GM12878 (cell line): Measurements from ENCODE around the gene LILRB1. TPM values are rescaled to one million over a fixed set of nuclear protein-coding genes. Genes with fewer than 3 reads are reported as not detected.

Experiments
- ATAC-seq: fragments of 200-7000 bp; cut with Tn5 transposase; 3 replicates; pipeline ENCODE4 v1.9.1; 2020; ENCODE audit warnings: mild to moderate bottlenecking, moderate library complexity
- BruUV-seq: library from RNA; stranded (reverse); fragments of 400-500 nt; replicated peaks from 2 replicates; lab custom pipeline; 2021; lab: Mats Ljungman, UMichigan
- CTCF ChIA-PET: fragments of 300-600 bp; sonication (Branson Sonifier 250); formaldehyde crosslinking; extraction: SDS; loops from one replicate; lab custom pipeline; 2021; ENCODE audit warnings: inconsistent platforms; lab: Yijun Ruan, JAX
- POLR2A ChIA-PET: fragments of 350-600 bp; formaldehyde crosslinking; extraction: SDS; loops from one replicate; lab custom pipeline; 2021; ENCODE audit warnings: inconsistent platforms; lab: Charles Lee
- RAD21 ChIA-PET: fragments of 300-600 bp; sonication (Branson Sonifier 250); formaldehyde crosslinking; loops from one replicate; lab custom pipeline; 2023; ENCODE audit warnings: antibody characterized with exemption; ENCODE audit not compliant: unreplicated experiment; lab: Charles Lee
- SMC1A ChIA-PET: fragments of 300-600 bp; sonication (Branson Sonifier 250); formaldehyde crosslinking; loops from one replicate; lab custom pipeline; 2023; ENCODE audit not compliant: unreplicated experiment, uncharacterized antibody; lab: Charles Lee
- DNase-seq: peaks from one replicate; pipeline ENCODE4 v3.0.0-alpha.2; 2011; ENCODE audit warnings: low read depth, low spot score
- FAIRE-seq: peaks from 3 replicates; lab custom pipeline; 2011; peaks lifted over from hg19 to GRCh38; lab: Jason Lieb, UNC
- H2AFZ ChIP-seq: 2 replicates; pipeline ENCODE4 v1.6.0; 2011; ENCODE audit warnings: low read depth, low read length, control low read depth; ENCODE audit not compliant: control insufficient read depth
- H3K27ac ChIP-seq: 2 replicates; pipeline ENCODE4 v1.5.1; 2011; ENCODE audit warnings: control low read depth; ENCODE audit not compliant: control insufficient read depth, insufficient read depth
- H3K27me3 ChIP-seq, 2 experiments: replicated peaks in 1 of 2; 2 replicates each; pipeline versions ENCODE4 v1.6.0 to v1.6.1; 2011; ENCODE audit warnings: low read length in 1 of 2; ENCODE audit not compliant: control insufficient read depth in 2 of 2, insufficient read depth in 2 of 2
- H3K36me3 ChIP-seq, 2 experiments: 2 replicates each; pipeline ENCODE4 v1.5.1; 2011; ENCODE audit warnings: low read length in 1 of 2; ENCODE audit not compliant: control insufficient read depth in 2 of 2, insufficient read depth in 2 of 2
- H3K4me1 ChIP-seq: 2 replicates; pipeline ENCODE4 v1.6.1; 2011; ENCODE audit warnings: mild to moderate bottlenecking, low read length, moderate library complexity, mixed read lengths; ENCODE audit not compliant: control insufficient read depth, insufficient read depth
- H3K4me2 ChIP-seq: 2 replicates; pipeline ENCODE4 v1.6.0; 2011; ENCODE audit warnings: control low read depth; ENCODE audit not compliant: control insufficient read depth, insufficient read depth
- H3K4me3 ChIP-seq: fragments of 200-600 bp; sonication (generic); 2 replicates; pipeline ENCODE4 v1.5.1; 2016
- H3K79me2 ChIP-seq: 2 replicates; pipeline ENCODE4 v1.6.0; 2011; ENCODE audit warnings: low read length; ENCODE audit not compliant: control insufficient read depth, insufficient read depth
- H3K9ac ChIP-seq: 2 replicates; pipeline ENCODE4 v1.8.0; 2011; ENCODE audit warnings: low read length, control low read depth, mixed read lengths; ENCODE audit not compliant: control insufficient read depth, insufficient read depth
- H3K9me3 ChIP-seq: replicated peaks from 3 replicates; pipeline ENCODE4 v1.5.1; 2011; ENCODE audit warnings: mild to moderate bottlenecking, low read length; ENCODE audit not compliant: control insufficient read depth, insufficient read depth
- H4K20me1 ChIP-seq: 2 replicates; pipeline ENCODE4 v1.6.0; 2011; ENCODE audit not compliant: control insufficient read depth, insufficient read depth
- CBFB ChIP-seq: IDR thresholded peaks from 2 replicates; pipeline ENCODE4 v1.6.1; 2016; ENCODE audit warnings: antibody characterized with exemption, low read depth
- JUND ChIP-seq: IDR thresholded peaks from 2 replicates; pipeline ENCODE4 v1.6.1; 2012; ENCODE audit warnings: low read depth, mild to moderate bottlenecking, low read length, improper control_type of control experiment, moderate library complexity
- WGBS: methylation state at CpG from one replicate; pipeline ENCODE4 v1.1.6; 2016; ENCODE audit warnings: low lambda C conversion rate; ENCODE audit not compliant: insufficient replicate concordance, insufficient coverage; ENCODE audit errors: missing lambda C conversion rate; 5-methylcytosine and 5-hydroxymethylcytosine counted together
- in situ Hi-C: fragments of 300-500 bp; cut with MboI; formaldehyde crosslinking; loops from 9 replicates; pipeline ENCODE4 v1.14.3; 2018; ENCODE audit warnings: mixed read lengths
- intact Hi-C: fragments of 100-400 bp; cut with micrococcal nuclease; formaldehyde crosslinking; loops from one replicate; pipeline ENCODE4 v1.14.2; 2022; ENCODE audit not compliant: unreplicated experiment
- polyA plus RNA-seq, 11 experiments: library from polyadenylated mRNA; depleted of rRNA in 4 of 11; unstranded in 6 of 11; stranded (reverse) in 5 of 11; fragments of >200 nt; fragmentation: Nextera tagmentation in 4 of 11; fragmentation: Illumina TruSeq in 1 of 11; extraction: Ambion mirVana in 4 of 11; extraction: Trizol in 1 of 11; gene quantifications; 1 replicate in 1 of 11; 2 replicates in 10 of 11; pipeline versions ENCODE4 v1.2.1 to v1.2.3, GENCODE V29; 2011 to 2016; ENCODE audit warnings: inconsistent platforms in 2 of 11, missing spikeins in 2 of 11, low read depth in 1 of 11
- total RNA-seq, 4 experiments: library from RNA; depleted of rRNA in 3 of 4; stranded (reverse); fragments of >200 nt in 3 of 4; fragmentation: Illumina TruSeq in 1 of 4; extraction: Trizol in 1 of 4; gene quantifications; 2 replicates each; pipeline versions ENCODE4 v1.2.1 to v1.2.3, GENCODE V29; 2013 to 2021
- TF ChIP-seq, protein P1 (sequence below): fragments of 450-650 bp; formaldehyde crosslinking; IDR thresholded peaks from 2 replicates; pipeline ENCODE4 v1.5.0; 2022; ENCODE audit warnings: mild to moderate bottlenecking, missing genetic modification characterization
- TF ChIP-seq, protein P2 (sequence below): fragments of 450-650 bp; IDR thresholded peaks from 2 replicates; pipeline ENCODE4 v1.6.1; 2017; ENCODE audit warnings: mild to moderate bottlenecking, moderate library complexity

The LILRB1 gene
- total and polyA plus RNA-seq, 10 of the 15 experiments (the other 5 are each of a cell fraction or from before 2014, with no cell fraction given): 4.9 to 92.2 (median 50.1) TPM

DNA sequence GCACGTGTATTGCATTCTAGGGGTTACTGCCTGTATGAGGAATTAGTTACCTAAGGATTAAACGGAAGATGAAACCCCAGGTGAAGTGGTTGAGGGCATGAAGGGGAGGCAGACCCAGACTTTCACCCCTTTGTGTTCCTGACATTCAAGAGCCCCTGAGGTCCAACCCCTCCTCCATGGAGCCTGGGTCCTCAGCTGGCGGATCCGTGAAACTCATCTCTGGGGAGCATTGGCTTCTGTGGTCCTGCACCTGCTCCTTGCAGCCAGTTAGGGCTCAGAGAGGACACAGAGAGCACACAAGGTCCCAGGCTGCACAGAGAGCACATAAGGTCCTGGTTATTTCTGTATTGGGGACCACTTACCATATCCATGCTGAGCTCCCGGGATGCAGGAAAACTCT is 43.9 kb upstream of the LILRB1 start:
- TF ChIP-seq, protein P1, sequence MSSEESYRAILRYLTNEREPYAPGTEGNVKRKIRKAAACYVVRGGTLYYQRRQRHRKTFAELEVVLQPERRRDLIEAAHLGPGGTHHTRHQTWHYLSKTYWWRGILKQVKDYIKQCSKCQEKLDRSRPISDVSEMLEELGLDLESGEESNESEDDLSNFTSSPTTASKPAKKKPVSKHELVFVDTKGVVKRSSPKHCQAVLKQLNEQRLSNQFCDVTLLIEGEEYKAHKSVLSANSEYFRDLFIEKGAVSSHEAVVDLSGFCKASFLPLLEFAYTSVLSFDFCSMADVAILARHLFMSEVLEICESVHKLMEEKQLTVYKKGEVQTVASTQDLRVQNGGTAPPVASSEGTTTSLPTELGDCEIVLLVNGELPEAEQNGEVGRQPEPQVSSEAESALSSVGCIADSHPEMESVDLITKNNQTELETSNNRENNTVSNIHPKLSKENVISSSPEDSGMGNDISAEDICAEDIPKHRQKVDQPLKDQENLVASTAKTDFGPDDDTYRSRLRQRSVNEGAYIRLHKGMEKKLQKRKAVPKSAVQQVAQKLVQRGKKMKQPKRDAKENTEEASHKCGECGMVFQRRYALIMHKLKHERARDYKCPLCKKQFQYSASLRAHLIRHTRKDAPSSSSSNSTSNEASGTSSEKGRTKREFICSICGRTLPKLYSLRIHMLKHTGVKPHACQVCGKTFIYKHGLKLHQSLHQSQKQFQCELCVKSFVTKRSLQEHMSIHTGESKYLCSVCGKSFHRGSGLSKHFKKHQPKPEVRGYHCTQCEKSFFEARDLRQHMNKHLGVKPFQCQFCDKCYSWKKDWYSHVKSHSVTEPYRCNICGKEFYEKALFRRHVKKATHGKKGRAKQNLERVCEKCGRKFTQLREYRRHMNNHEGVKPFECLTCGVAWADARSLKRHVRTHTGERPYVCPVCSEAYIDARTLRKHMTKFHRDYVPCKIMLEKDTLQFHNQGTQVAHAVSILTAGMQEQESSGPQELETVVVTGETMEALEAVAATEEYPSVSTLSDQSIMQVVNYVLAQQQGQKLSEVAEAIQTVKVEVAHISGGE: no peak
- TF ChIP-seq, protein P2, sequence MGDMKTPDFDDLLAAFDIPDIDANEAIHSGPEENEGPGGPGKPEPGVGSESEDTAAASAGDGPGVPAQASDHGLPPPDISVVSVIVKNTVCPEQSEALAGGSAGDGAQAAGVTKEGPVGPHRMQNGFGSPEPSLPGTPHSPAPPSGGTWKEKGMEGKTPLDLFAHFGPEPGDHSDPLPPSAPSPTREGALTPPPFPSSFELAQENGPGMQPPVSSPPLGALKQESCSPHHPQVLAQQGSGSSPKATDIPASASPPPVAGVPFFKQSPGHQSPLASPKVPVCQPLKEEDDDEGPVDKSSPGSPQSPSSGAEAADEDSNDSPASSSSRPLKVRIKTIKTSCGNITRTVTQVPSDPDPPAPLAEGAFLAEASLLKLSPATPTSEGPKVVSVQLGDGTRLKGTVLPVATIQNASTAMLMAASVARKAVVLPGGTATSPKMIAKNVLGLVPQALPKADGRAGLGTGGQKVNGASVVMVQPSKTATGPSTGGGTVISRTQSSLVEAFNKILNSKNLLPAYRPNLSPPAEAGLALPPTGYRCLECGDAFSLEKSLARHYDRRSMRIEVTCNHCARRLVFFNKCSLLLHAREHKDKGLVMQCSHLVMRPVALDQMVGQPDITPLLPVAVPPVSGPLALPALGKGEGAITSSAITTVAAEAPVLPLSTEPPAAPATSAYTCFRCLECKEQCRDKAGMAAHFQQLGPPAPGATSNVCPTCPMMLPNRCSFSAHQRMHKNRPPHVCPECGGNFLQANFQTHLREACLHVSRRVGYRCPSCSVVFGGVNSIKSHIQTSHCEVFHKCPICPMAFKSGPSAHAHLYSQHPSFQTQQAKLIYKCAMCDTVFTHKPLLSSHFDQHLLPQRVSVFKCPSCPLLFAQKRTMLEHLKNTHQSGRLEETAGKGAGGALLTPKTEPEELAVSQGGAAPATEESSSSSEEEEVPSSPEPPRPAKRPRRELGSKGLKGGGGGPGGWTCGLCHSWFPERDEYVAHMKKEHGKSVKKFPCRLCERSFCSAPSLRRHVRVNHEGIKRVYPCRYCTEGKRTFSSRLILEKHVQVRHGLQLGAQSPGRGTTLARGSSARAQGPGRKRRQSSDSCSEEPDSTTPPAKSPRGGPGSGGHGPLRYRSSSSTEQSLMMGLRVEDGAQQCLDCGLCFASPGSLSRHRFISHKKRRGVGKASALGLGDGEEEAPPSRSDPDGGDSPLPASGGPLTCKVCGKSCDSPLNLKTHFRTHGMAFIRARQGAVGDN: no peak
- TF ChIP-seq JUND (no peak), CBFB (no peak)
- TF ChIP-seq, all 136 proteins: peak for 0
- H3K36me3 ChIP-seq: no peaks in the 10 kb centered on the region
- H3K4me3 ChIP-seq: no peak overlapping the region
- H3K4me2 ChIP-seq: no peak overlapping the region
- no peak overlapping the region for H3K27ac ChIP-seq
- no TSS peak for BruUV-seq
- no peak overlapping the region for H2AFZ ChIP-seq
- ATAC-seq (no peak), FAIRE-seq (no peak), DNase-seq (no peak)
- 2% methylated on average over 5 of the region's 5 CpGs for WGBS
- no peaks in the 10 kb centered on the region for H3K79me2 ChIP-seq
- ChIA-PET POLR2A (interaction anchor here (0.7 kb wide), 1 partner anchor 33 kb away, joined by 4 read pairs; no protein-coding TSS in a partner anchor), SMC1A (no interaction called here), RAD21 (no interaction called here), CTCF (no interaction called here)
- in situ Hi-C loops (no loop called here), intact Hi-C loops (no loop called here)
- no peak overlapping the region for H3K9ac ChIP-seq
- no peaks in the 10 kb centered on the region for H4K20me1 ChIP-seq
- H3K4me1 ChIP-seq: no peaks in the 10 kb centered on the region
- H3K27me3 ChIP-seq: peaks cover 2 to 5% of the 10 kb centered on the region in 2 experiments; a peak in 3 of 4 replicates
- no peaks in the 10 kb centered on the region; the same call in 2 of the 3 replicates for H3K9me3 ChIP-seq
